ENCODE measurements around the gene TLX1.

DNA sequence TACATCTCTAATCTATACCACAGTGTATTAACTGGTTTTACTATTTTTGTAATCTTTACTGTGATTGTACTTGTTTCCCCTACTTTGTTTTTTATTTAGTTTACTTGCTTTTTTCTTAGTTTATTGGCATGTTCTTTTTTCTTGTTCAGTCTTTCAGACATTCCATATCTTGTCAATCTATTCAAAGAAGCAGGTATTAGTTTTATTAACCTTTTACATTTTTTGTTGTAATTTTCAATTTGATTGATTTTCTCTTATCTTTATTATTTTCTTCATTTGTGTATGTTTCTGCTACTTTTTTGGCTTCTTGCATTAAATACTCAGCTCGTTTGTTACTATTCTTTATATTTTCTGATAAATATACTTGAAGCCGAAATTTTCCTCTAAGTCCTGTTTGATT, 41.6 kb downstream of the TLX1 start:
- TF ChIP-seq FOXA3 (CRISPR knock-in tag; conservative IDR thresholded peaks at IDR 0.05 in 1 of 2, IDR thresholded peaks at IDR 0.05 in 1 of 2) (no peak), ZC3H11A (IDR thresholded peaks at IDR 0.05; ENCODE audit: low read depth, low read length) (no peak), RCOR1 (IDR thresholded peaks at IDR 0.05; ENCODE audit: borderline replicate concordance in 1 of 2, low read depth in 2 of 2, low read length in 2 of 2) (no peak)
- TF ChIP-seq, protein P1, sequence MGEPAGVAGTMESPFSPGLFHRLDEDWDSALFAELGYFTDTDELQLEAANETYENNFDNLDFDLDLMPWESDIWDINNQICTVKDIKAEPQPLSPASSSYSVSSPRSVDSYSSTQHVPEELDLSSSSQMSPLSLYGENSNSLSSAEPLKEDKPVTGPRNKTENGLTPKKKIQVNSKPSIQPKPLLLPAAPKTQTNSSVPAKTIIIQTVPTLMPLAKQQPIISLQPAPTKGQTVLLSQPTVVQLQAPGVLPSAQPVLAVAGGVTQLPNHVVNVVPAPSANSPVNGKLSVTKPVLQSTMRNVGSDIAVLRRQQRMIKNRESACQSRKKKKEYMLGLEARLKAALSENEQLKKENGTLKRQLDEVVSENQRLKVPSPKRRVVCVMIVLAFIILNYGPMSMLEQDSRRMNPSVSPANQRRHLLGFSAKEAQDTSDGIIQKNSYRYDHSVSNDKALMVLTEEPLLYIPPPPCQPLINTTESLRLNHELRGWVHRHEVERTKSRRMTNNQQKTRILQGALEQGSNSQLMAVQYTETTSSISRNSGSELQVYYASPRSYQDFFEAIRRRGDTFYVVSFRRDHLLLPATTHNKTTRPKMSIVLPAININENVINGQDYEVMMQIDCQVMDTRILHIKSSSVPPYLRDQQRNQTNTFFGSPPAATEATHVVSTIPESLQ (CRISPR knock-in tag; IDR thresholded peaks at IDR 0.05): no peak
